ENCODE results near the gene SORT1. TPM values are rescaled to one million over a fixed set of nuclear protein-coding genes. Genes with fewer than 3 reads are reported as not detected.
A peak's percentile ranks its signal among the peaks of the same experiment; 100 is the strongest.

The SORT1 gene
- total and polyA plus RNA-seq, 2 of the 8 experiments (the other 6 are each of a cell fraction or from before 2014, with no cell fraction given): 18.7 to 69.6 TPM

GRCh38 chr1:109399326-109399957, 1.7 kb upstream of the SORT1 start:
- DNase-seq (ENCODE audit: low read depth in 1 of 2, low spot score in 2 of 2) (no peak), FAIRE-seq (no peak)
- 46% methylated on average over 2 of the region's 2 CpGs; no CpG with 5 or more reads in 1 of the 2 experiments for WGBS, 2 experiments (ENCODE audit: extremely low coverage in 1 of 2, insufficient coverage in 1 of 2, insufficient read length in 1 of 2, insufficient replicate concordance in 2 of 2, low coverage in 1 of 2, low lambda C conversion rate in 2 of 2, missing lambda C conversion rate in 1 of 2)
- H3K4me3 ChIP-seq (ENCODE audit: extremely low read depth in 1 of 4, insufficient read depth in 2 of 4, low read depth in 3 of 4, low read length in 4 of 4): peak overlapping the region in 1 of 4 experiments; percentile 83; a peak in 1 of 8 replicates
- H2AK5ac ChIP-seq (ENCODE audit: low read depth, low read length): no peak overlapping the region
- no peak overlapping the region; a peak in 1 of 4 replicates for H3K4me2 ChIP-seq (ENCODE audit: insufficient read depth in 1 of 2, low read depth in 2 of 2, low read length in 2 of 2)
- no peak overlapping the region for H2BK20ac ChIP-seq (ENCODE audit: low read length)
- ChIA-PET CTCF (ENCODE audit: partially characterized antibody) (interaction anchor here (0.7 to 7.5 kb wide), 51 partner anchors 8 to 813 kb away, joined by 3 to 113 read pairs (median 5); partner anchors contain the start of genes AMIGO1, CYB561D1, MYBPHL and PSRC1), POLR2A (ENCODE audit: partially characterized antibody) (interaction anchor here (1.1 to 3.4 kb wide), 12 partner anchors 13 to 160 kb away, joined by 3 to 18 read pairs (median 8); partner anchors contain the start of genes MYBPHL, PSMA5 and PSRC1)
- no peak overlapping the region for H3K27ac ChIP-seq (ENCODE audit: low read depth, low read length)
- H3K79me1 ChIP-seq (ENCODE audit: low read depth, low read length): no peaks in the 10 kb centered on the region
- H2BK12ac ChIP-seq (ENCODE audit: low read depth, low read length): no peak overlapping the region
- H3K4me1 ChIP-seq (replicated peaks in 1 of 4; ENCODE audit: control insufficient read depth in 3 of 4, insufficient read depth in 4 of 4, low read length in 3 of 4): peaks cover 3 to 10% (median 7%) of the 10 kb centered on the region in 4 experiments; a peak in 6 of 7 replicates
- TF ChIP-seq RAD21 (IDR thresholded peaks at IDR 0.05 in 1 of 2, conservative IDR thresholded peaks at IDR 0.05 in 1 of 2; ENCODE audit: low read depth in 2 of 2, low read length in 2 of 2) (peak; percentile 64 to 73), CTCF (IDR thresholded peaks at IDR 0.05; ENCODE audit: control extremely low read depth in 1 of 3, insufficient read depth in 1 of 3, low read depth in 1 of 3, low read length in 3 of 3) (peak in 2 of 3 experiments; percentile 34 to 39; a peak in 2 of 4 replicates), SP2 (IDR thresholded peaks at IDR 0.05; ENCODE audit: low read length) (no peak), SRF (IDR thresholded peaks at IDR 0.05; ENCODE audit: low read depth, low read length) (no peak), SIRT6 (IDR thresholded peaks at IDR 0.05; ENCODE audit: low read length) (no peak)
- H4K8ac ChIP-seq (ENCODE audit: extremely low read depth, insufficient read depth, low read length): no peak overlapping the region
- H3K27me3 ChIP-seq (replicated peaks in 1 of 4; ENCODE audit: control insufficient read depth in 3 of 4, extremely low read depth in 1 of 4, insufficient read depth in 3 of 4, low read length in 3 of 4): no peaks in the 10 kb centered on the region
- H3K79me2 ChIP-seq (ENCODE audit: control insufficient read depth in 1 of 2, insufficient read depth in 2 of 2, low read length in 2 of 2): peaks cover 0 to 24% of the 10 kb centered on the region in 2 experiments; a peak in 3 of 4 replicates
- no peak overlapping the region for H4K91ac ChIP-seq (replicated peaks; ENCODE audit: insufficient read length, low read length)
- H2BK120ac ChIP-seq (replicated peaks; ENCODE audit: low read depth, low read length): no peak overlapping the region
- no peak overlapping the region for H3K14ac ChIP-seq (ENCODE audit: insufficient read length)
- H4K5ac ChIP-seq (ENCODE audit: insufficient read length, low read depth, low read length): no peak overlapping the region
- H2BK15ac ChIP-seq (ENCODE audit: low read length): no peak overlapping the region
- H2BK5ac ChIP-seq (ENCODE audit: low read depth, low read length): no peak overlapping the region
- H3K18ac ChIP-seq (ENCODE audit: extremely low read depth, low read length): no peak overlapping the region
- H3K23me2 ChIP-seq (ENCODE audit: low read depth, low read length): peaks cover 8% of the 10 kb centered on the region
- H3K36me3 ChIP-seq (ENCODE audit: control insufficient read depth in 2 of 4, insufficient read depth in 4 of 4, low read length in 3 of 4): peaks cover 0 to 14% (median 7%) of the 10 kb centered on the region in 4 experiments; a peak in 3 of 8 replicates
- no peak overlapping the region for H3K4ac ChIP-seq (replicated peaks; ENCODE audit: insufficient read length, low read depth, low read length)
- no peak overlapping the region for H2AFZ ChIP-seq (ENCODE audit: low read length)
- H3K9me3 ChIP-seq (ENCODE audit: insufficient read depth in 2 of 2, low read depth in 1 of 2, low read length in 1 of 2): no peaks in the 10 kb centered on the region
- H3K56ac ChIP-seq (replicated peaks; ENCODE audit: insufficient read length, low read depth, low read length): no peak overlapping the region
- peaks cover 0 to 5% of the 10 kb centered on the region in 2 experiments for H4K20me1 ChIP-seq (replicated peaks in 1 of 2; ENCODE audit: control insufficient read depth in 1 of 2, insufficient read depth in 2 of 2, low read length in 2 of 2)
- H3K9ac ChIP-seq (replicated peaks in 1 of 4; ENCODE audit: extremely low read depth in 1 of 4, low read depth in 3 of 4, low read length in 3 of 4): no peak overlapping the region
- H3K23ac ChIP-seq (ENCODE audit: insufficient read length): no peak overlapping the region
